SK-N-DZ (cell line): ENCODE results near the gene SLC35F3.
"Not testable (repeated sequence)": the region's sequence is repeated elsewhere in the genome, so short reads cannot be mapped to it uniquely, and the experiment has no call there.

Experiments
- DNase-seq: peaks from one replicate; pipeline ENCODE4 v3.0.0-alpha.2; 2015; ENCODE audit warnings: low spot score

The SLC35F3 gene

DNA sequence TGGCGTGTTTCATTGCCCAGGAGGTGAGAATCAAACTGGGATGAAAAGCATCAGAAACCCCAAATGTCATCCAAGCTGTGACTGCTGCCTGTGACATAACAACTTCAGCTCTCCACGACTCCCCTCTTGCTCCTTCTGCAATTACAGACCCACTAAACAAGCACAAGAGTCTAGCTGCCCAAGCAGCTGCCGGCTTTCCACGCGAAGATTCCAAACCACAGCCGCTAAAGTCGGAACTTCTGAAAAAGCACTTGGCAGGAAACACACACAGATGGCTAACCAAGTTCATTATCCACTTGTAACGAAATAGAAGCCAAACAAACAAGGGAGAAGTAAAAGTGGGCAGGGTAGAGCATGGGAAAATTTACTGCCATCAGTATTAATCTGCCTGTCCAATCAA, 198.1 kb downstream of the SLC35F3 start:
- DNase-seq, result no peak

DNA sequence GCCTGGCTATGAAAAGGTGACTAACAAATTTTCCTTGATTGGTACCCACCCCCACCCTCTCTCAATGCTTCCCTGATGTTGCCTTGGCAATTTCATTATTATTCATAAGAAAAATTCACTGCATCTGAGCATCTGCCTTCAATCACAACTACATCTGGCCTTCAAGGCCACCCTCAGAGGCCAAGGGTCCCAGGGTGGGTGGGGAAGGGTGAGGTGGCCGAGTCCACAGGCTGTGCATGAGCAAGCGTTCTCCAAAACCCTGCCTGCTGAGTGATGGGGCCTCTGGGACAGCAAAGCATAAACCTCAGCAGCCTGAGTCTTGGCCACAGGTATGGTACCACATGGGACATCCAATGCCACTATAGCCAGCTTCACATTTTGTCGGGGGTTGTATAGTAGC, 198.7 kb downstream of the SLC35F3 start:
- no peak for DNase-seq

- no peak for DNase-seq
These were observed 201.6 kb downstream of the SLC35F3 start for GRCh38 chr1:234106032-234106431.

- no peak for DNase-seq
These were observed 203.0 kb downstream of the SLC35F3 start for GRCh38 chr1:234107416-234108021.

GRCh38 chr1:234108921-234109320, 204.4 kb downstream of the SLC35F3 start:
- DNase-seq, result no peak

GRCh38 chr1:234109840-234110239, 205.4 kb downstream of the SLC35F3 start:
- no peak for DNase-seq

- peak; percentile 60 for DNase-seq
These were observed 207.1 kb downstream of the SLC35F3 start for GRCh38 chr1:234111458-234112142.

DNA sequence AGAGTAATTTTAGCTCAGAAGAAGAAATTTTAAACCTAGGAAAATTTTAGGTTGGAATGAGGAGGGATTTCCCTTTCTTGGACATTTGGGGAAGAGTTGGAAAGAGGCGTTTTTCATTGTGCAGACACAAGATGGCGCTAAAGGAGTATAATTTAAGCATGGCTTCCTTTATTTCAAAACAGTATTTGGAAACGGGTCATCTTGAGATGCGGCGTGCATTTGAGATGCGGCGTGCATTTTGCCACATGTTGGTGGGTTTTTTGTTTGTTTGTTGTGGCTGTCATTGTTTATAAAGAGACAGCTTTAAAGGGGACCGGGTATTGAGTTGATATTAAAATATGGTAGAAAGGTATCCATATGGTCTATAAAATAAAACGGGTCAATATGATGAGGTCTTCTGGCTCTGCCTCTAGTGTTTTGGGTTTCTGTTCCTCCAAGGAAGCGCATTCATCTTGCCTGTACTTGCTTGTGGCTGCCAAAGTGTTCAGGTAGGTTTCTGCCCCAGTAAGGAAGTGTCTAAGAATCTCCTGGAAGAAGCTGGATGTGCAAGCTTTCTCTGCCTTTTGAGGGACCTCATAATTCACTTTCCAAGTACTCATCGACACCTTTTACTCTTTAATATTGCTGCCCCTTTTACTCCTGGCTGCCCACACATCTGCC, 210.3 kb downstream of the SLC35F3 start:
- DNase-seq, result peak; percentile 52

DNA sequence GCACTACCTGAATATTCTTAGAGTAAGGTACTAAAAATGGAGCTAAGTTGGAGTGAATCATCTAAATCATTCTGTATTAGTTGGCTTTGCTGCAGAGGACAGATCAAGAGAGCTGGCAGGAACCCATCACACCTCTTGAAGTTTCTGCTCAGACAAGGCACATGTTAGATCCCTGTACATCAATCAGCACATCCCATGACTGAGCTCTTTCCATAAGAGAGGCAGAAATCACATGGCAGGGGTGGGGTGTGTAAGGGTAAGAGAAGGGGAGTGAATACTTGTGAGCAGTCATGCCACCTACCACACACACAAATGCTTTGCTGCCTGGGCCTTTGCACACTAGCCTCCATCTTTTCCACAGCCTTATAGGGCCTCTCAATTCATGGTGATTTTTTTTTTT, 214.4 kb downstream of the SLC35F3 start:
- DNase-seq, result no peak

- DNase-seq, result no peak
These were observed 215.0 kb downstream of the SLC35F3 start for GRCh38 chr1:234119431-234119830.

- DNase-seq, result no peak
These were observed 216.0 kb downstream of the SLC35F3 start for GRCh38 chr1:234120327-234120944.

DNA sequence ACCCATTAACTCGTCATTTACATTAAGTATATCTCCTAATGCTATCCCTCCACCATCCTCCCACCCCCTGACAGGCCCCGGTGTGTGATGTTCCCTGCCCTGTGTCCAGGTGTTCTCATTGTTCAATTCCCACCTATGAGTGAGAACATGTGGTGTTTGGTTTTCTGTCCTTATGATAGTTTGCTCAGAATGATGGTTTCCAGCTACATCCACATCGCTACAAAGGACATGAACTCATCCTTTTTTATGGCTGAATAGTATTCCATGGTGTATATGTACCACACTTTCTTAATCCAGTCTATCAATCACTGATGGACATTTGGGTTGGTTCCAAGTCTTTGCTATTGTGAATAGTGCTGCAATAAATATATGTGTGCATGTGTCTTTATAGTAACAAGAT, 217.2 kb downstream of the SLC35F3 start:
- DNase-seq, result not testable (repeated sequence)

- DNase-seq, result not testable (repeated sequence)
These were observed 218.1 kb downstream of the SLC35F3 start for GRCh38 chr1:234122571-234122970.

- DNase-seq, result no peak
These were observed 219.4 kb downstream of the SLC35F3 start for GRCh38 chr1:234123867-234124266.

- peak; percentile 37 for DNase-seq
These were observed 220.8 kb downstream of the SLC35F3 start for GRCh38 chr1:234125283-234125682.

DNA sequence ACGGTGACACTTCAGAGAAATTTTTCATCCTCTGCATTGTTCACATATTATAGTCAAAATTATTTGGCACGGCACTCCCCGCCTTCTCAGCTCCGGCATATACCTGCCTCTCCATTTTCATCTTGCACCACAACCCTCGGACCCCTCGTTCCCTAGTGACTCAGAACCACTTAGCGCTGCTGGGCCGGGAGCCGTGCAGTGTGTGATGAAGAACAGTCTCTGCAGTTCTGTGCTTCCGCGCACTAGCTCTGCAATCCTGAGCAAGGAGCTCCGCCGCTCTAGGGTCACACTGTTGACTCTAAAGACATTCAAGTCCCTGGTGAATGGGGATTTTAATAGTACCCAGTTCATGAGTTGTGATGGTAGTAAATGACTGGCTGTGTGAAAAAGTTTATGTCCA, 221.2 kb downstream of the SLC35F3 start:
- no peak for DNase-seq

- DNase-seq, result no peak
These were observed 222.7 kb downstream of the SLC35F3 start for GRCh38 chr1:234127026-234127671.

GRCh38 chr1:234132795-234133194, 228.3 kb downstream of the SLC35F3 start:
- no peak for DNase-seq

GRCh38 chr1:234134878-234135277, 230.4 kb downstream of the SLC35F3 start:
- DNase-seq, result no peak

DNA sequence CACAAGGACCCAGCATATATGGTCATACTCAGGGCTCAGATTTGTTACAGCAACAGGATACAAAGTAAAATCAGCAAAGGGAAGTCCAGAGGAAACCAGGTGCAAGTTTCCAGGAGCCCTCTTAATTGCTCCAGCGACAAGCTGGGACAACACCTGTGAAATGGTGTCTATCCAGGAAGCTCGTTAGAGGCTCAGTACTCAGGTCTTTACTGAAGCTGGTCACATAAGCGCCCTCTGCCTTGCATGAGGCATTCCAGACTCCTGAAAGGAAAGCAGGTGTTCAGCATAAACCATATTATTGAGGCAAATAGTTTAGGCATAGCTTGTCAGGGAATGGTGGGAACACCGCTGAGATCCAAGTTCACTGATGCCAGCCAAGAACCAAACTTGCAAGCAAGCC, 231.0 kb downstream of the SLC35F3 start:
- no peak for DNase-seq

DNA sequence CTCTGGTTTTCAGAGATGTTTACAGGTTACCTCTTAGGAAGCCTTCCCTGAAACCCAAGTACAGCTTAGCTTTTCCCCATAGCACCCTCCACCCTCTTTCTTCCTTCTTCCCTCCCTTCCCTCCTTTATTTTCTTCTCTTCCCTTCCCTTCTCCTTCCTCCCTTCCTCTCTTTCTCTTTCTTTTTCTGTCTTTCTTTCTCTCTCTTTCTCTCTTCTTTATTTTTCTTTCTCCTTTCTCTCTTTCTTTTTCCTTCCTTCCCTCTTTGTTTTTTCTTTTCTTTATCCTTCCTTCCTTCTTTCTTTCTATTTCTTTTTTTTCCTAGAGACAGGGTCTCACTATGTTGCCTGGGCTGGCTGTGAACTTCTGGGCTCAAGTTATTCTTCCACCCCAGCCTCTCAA, 231.6 kb downstream of the SLC35F3 start:
- no peak for DNase-seq

- DNase-seq, result no peak
These were observed 235.5 kb downstream of the SLC35F3 start for GRCh38 chr1:234139966-234140365.
